Heart right ventricle (tissue), 16 donors: Measurements from ENCODE around the gene KIAA0930. TPM values are rescaled to one million over a fixed set of nuclear protein-coding genes. Genes with fewer than 3 reads are reported as not detected.

Experiments used
- ATAC-seq, 8 donors: fragments of 200-7000 bp; cut with Tn5 transposase; one replicate each; pipeline ENCODE4 v1.9.1; 2020; ENCODE audit warnings: mild to moderate bottlenecking in 8 of 8, moderate library complexity in 8 of 8, moderate number of reproducible peaks in 1 of 8
- DNase-seq, 2 donors: peaks; one replicate each; pipeline ENCODE4 v3.0.0-alpha.2; 2020
- H3K27ac ChIP-seq, 10 donors: fragments of 200-600 bp; sonication (generic) in 2 of 10; one replicate each; pipeline versions ENCODE4 v1.5.0 to v1.8.0; 2020 to 2022; ENCODE audit warnings: mild to moderate bottlenecking in 3 of 10
- H3K27me3 ChIP-seq, 7 donors: fragments of 200-600 bp; one replicate each; pipeline ENCODE4 v1.8.0; 2021 to 2022; ENCODE audit warnings: mild to moderate bottlenecking in 2 of 7
- H3K36me3 ChIP-seq, 9 donors: fragments of 200-600 bp; sonication (generic) in 1 of 9; one replicate each; pipeline versions ENCODE4 v1.5.0 to v1.8.0; 2020 to 2022; ENCODE audit warnings: mild to moderate bottlenecking in 2 of 9
- H3K4me1 ChIP-seq, 9 donors: fragments of 200-600 bp; sonication (generic) in 1 of 9; one replicate each; pipeline versions ENCODE4 v1.5.0 to v1.8.0; 2020 to 2022; ENCODE audit warnings: mild to moderate bottlenecking in 4 of 9
- H3K4me3 ChIP-seq, 10 donors: fragments of 200-600 bp; sonication (generic) in 2 of 10; one replicate each; pipeline versions ENCODE4 v1.5.0 to v1.8.0; 2020 to 2022; ENCODE audit warnings: mild to moderate bottlenecking in 7 of 10, moderate library complexity in 2 of 10
- H3K9me3 ChIP-seq, 11 donors: fragments of 200-600 bp in 10 of 11; sonication (generic) in 2 of 11; one replicate each; pipeline versions ENCODE4 v1.5.0 to v1.8.0; 2013 to 2022; ENCODE audit warnings: mild to moderate bottlenecking in 2 of 11, control low read depth in 1 of 11, moderate library complexity in 1 of 11
- CTCF ChIP-seq, 9 donors: fragments of 200-600 bp; sonication (generic) in 2 of 9; IDR thresholded peaks; one replicate each; pipeline versions ENCODE4 v1.5.0 to v1.8.0; 2021 to 2022; ENCODE audit warnings: antibody characterized with exemption in 9 of 9, mild to moderate bottlenecking in 5 of 9, moderate library complexity in 1 of 9
- WGBS, 2 donors: extraction: QIAGEN DNeasy Blood & Tissue Kit; methylation state at CpG; one replicate each; pipeline ENCODE4 v1.1.7; 2013; ENCODE audit warnings: inconsistent platforms in 1 of 2; 5-methylcytosine and 5-hydroxymethylcytosine counted together
- intact Hi-C, 10 donors: fragments of 100-400 bp; cut with DNase I; formaldehyde crosslinking; loops; one replicate each; pipeline versions ENCODE4 v1.11.1 to v1.14.2; 2022
- polyA plus RNA-seq, 2 donors: library from polyadenylated mRNA; stranded (reverse); fragments of 200-250 nt; gene quantifications; one replicate each; pipeline ENCODE4 v1.2.3, GENCODE V29; 2013
- total RNA-seq, 10 donors: library from RNA; stranded (reverse); fragmentation: NEBNext Ultra II Directional in 3 of 10; extraction: Animal tissue kit (Norgen Biotek cat#: 25700) in 3 of 10; gene quantifications; one replicate each; pipeline versions ENCODE4 v1.2.1 to v1.2.4, GENCODE V29; 2021 to 2023
- donor health status: Arrhythmogenic right ventricular cardiomyopathy.
- donor health status: ischemic (EF 13 %, LVEDD 7.1; RV severe dilation, severe dysfunction).
- donor health status: healthy with polysubstance abuse.
- donor health status: DM: no; HTN: yes; CAD: no.
- donor health status: DM: no; HTN: no; CAD: no.
- donor health status: ischemic (EF 25% LVEDD 6.9; RV normal size, moderate dysfunction).
- donor health status: ischemic (EF 25% LVEDD 5.7; RV mildly dilated, moderate dysfunction).
- donor health status: healthy.
- donor health status: DM: yes; HTN: yes; CAD: no.
- donor health status: Ischemic cardiomyopathy.
- donor health status: ischemic (EF 35%, LVEDD 5.7; RV mildly dilated, moderate dysfunction).
- donor health status: nonischemic (EF 11% LVEDD 7.7; RV severe dilation, severe dysfunction).
- donor health status: DM: yes; HTN: yes; CAD: no.
- donor health status: PGD.
- donor health status: ischemic (EF 29% LVEDD 5.4; RV normal size, mild dysfunction).
- donor health status: nonischemic (EF 23%, LVEDD 6.1; RV moderate dilation, normal function).

Gene KIAA0930
- total and polyA plus RNA-seq, 12 donors, result 9.1 to 48.3 (median 16.3) TPM

GRCh38 chr22:45210991-45211390 lies 29.7 kb downstream of the KIAA0930 start:
- ATAC-seq (no peak), DNase-seq (no peak)
- Histone ChIP-seq H3K36me3 (peaks cover 0 to 38% (median 0%) of the 10 kb centered on the region in 9 donors), H3K27ac (no peak overlapping the region), H3K4me1 (peaks cover 0 to 39% (median 17%) of the 10 kb centered on the region in 9 donors), H3K9me3 (no peaks in the 10 kb centered on the region), H3K27me3 (peaks cover 0 to 9% (median 0%) of the 10 kb centered on the region in 7 donors), H3K4me3 (no peak overlapping the region)
- WGBS, 2 donors, result 95 to 96% methylated on average over 8 of the region's 8 CpGs
- intact Hi-C loops, result no loop called here
- TF ChIP-seq CTCF (IDR thresholded peaks at IDR 0.05), result no peak

GRCh38 chr22:45210577-45210976 lies 30.1 kb downstream of the KIAA0930 start:
- no peaks in the 10 kb centered on the region for H3K9me3 ChIP-seq
- WGBS, 2 donors, result 88 to 93% methylated on average over 11 of the region's 11 CpGs
- no peak overlapping the region for H3K27ac ChIP-seq
- H3K4me1 ChIP-seq, result peaks cover 0 to 35% (median 17%) of the 10 kb centered on the region in 9 donors
- intact Hi-C loops, result no loop called here
- no peak overlapping the region for H3K4me3 ChIP-seq
- ATAC-seq, result no peak
- TF ChIP-seq CTCF (IDR thresholded peaks at IDR 0.05), result no peak
- DNase-seq, result peak in 1 of 2 donors; percentile 13
- peaks cover 0 to 42% (median 0%) of the 10 kb centered on the region in 9 donors for H3K36me3 ChIP-seq
- H3K27me3 ChIP-seq, result peaks cover 0 to 9% (median 0%) of the 10 kb centered on the region in 7 donors

- intact Hi-C loops, result no loop called here
- DNase-seq, result peak in 1 of 2 donors; percentile 8
Measured at GRCh38 chr22:45210174-45210573, 30.5 kb downstream of the KIAA0930 start.

More at GRCh38 chr22:45210174-45210573, 30.5 kb downstream of the KIAA0930 start:
- no peak overlapping the region for H3K4me3 ChIP-seq
- no peak overlapping the region for H3K27ac ChIP-seq
- WGBS, 2 donors, result 93 to 94% methylated on average over 7 of the region's 7 CpGs
- H3K9me3 ChIP-seq, result no peaks in the 10 kb centered on the region
- TF ChIP-seq CTCF (IDR thresholded peaks at IDR 0.05), result no peak
- H3K27me3 ChIP-seq, result peaks cover 0 to 9% (median 0%) of the 10 kb centered on the region in 7 donors
- ATAC-seq, result no peak
- H3K4me1 ChIP-seq, result peaks cover 0 to 35% (median 17%) of the 10 kb centered on the region in 9 donors
- H3K36me3 ChIP-seq, result peaks cover 0 to 46% (median 0%) of the 10 kb centered on the region in 9 donors
